K562 (cell line): ENCODE measurements around the gene C1QTNF6. TPM values are rescaled to one million over a fixed set of nuclear protein-coding genes. Genes with fewer than 3 reads are reported as not detected.

Experiments used
- ATAC-seq: fragments of 200-7000 bp; cut with Tn5 transposase; 3 replicates; pipeline ENCODE4 v1.9.1; 2020; ENCODE audit warnings: moderate library complexity
- BruUV-seq: library from RNA; stranded (reverse); fragments of 400-500 nt; replicated peaks from 2 replicates; lab custom pipeline; 2021; lab: Mats Ljungman, UMichigan
- CTCF ChIA-PET: fragments of 300-600 bp; formaldehyde crosslinking; extraction: SDS; loops from one replicate; lab custom pipeline; 2021; ENCODE audit warnings: low intra/inter-chr PET ratio; lab: Yijun Ruan, JAX
- POLR2A ChIA-PET: fragments of 300-600, 350-650 bp; sonication (Branson Sonifier 250); formaldehyde crosslinking; extraction: SDS; loops from one replicate; lab custom pipeline; 2021; ENCODE audit warnings: antibody characterized with exemption, inconsistent platforms; lab: Yijun Ruan, JAX
- DNase-seq, 4 experiments: peaks; one replicate each; pipeline versions ENCODE4 v3.0.0 to v3.0.0-alpha.2; 2011 to 2018; ENCODE audit warnings: low spot score in 3 of 4, mixed read lengths in 3 of 4; ENCODE audit errors: extremely low read depth in 1 of 4
- FAIRE-seq: peaks from 2 replicates; lab custom pipeline; 2011; peaks lifted over from hg19 to GRCh38; lab: Jason Lieb, UNC
- H2AFZ ChIP-seq: 2 replicates; pipeline ENCODE4 v1.6.0; 2011; ENCODE audit warnings: low read depth, low read length, control low read depth, inconsistent platforms
- H3K27ac ChIP-seq: fragments of 200-600 bp; 3 replicates; pipeline ENCODE4 v1.8.0; 2011; ENCODE audit warnings: low read depth, mild to moderate bottlenecking, control low read depth, inconsistent platforms, low read length, moderate library complexity, mixed read lengths; ENCODE audit errors: extremely low read depth
- H3K27me3 ChIP-seq, 2 experiments: fragments of 300-600 bp in 1 of 2; 2 replicates in 1 of 2; 3 replicates in 1 of 2; pipeline versions ENCODE4 v1.6.0 to v1.8.0; 2011; ENCODE audit warnings: inconsistent platforms in 2 of 2, low read length in 2 of 2, mild to moderate bottlenecking in 1 of 2, mixed read lengths in 1 of 2, moderate library complexity in 1 of 2; ENCODE audit not compliant: control insufficient read depth in 2 of 2, insufficient read depth in 2 of 2
- H3K36me3 ChIP-seq: fragments of 300-600 bp; 3 replicates; pipeline ENCODE4 v1.8.0; 2011; ENCODE audit warnings: mild to moderate bottlenecking, low read length, inconsistent platforms; ENCODE audit not compliant: control insufficient read depth, insufficient read depth
- H3K4me1 ChIP-seq, 2 experiments: fragments of 200-600 bp in 1 of 2; replicated peaks in 1 of 2; 2 replicates in 1 of 2; 3 replicates in 1 of 2; pipeline versions ENCODE4 v1.5.1 to v1.8.0; 2011; ENCODE audit warnings: inconsistent platforms in 2 of 2, low read length in 2 of 2, mild to moderate bottlenecking in 1 of 2, mixed read lengths in 1 of 2, moderate library complexity in 1 of 2; ENCODE audit not compliant: control insufficient read depth in 2 of 2, insufficient read depth in 2 of 2
- H3K4me2 ChIP-seq: 2 replicates; pipeline ENCODE4 v1.6.1; 2011; ENCODE audit warnings: low read length, control low read depth, inconsistent platforms, mixed read lengths; ENCODE audit not compliant: insufficient read depth
- H3K4me3 ChIP-seq: fragments of 200-600 bp; sonication (generic), shearing (Covaris generic); 2 replicates; pipeline ENCODE4 v1.5.1; 2016; ENCODE audit warnings: control low read depth, inconsistent platforms
- H3K79me2 ChIP-seq: fragments of 200-600 bp; 3 replicates; pipeline ENCODE4 v1.8.0; 2011; ENCODE audit warnings: low read length, inconsistent platforms; ENCODE audit not compliant: control insufficient read depth, insufficient read depth
- H3K9ac ChIP-seq, 2 experiments: 2 replicates each; pipeline versions ENCODE4 v1.6.0 to v1.6.1; 2011; ENCODE audit warnings: low read depth in 2 of 2, low read length in 2 of 2, control low read depth in 1 of 2, inconsistent platforms in 1 of 2, mild to moderate bottlenecking in 1 of 2, mixed read lengths in 1 of 2; ENCODE audit not compliant: insufficient read depth in 1 of 2
- H3K9me1 ChIP-seq: one replicate; pipeline ENCODE4 v1.6.0; 2011; ENCODE audit warnings: inconsistent platforms, mild to moderate bottlenecking, low read length, moderate library complexity; ENCODE audit not compliant: control insufficient read depth, insufficient read depth
- H3K9me3 ChIP-seq: replicated peaks from 2 replicates; pipeline ENCODE4 v1.5.1; 2011; ENCODE audit warnings: low read depth, low read length, inconsistent platforms; ENCODE audit not compliant: control insufficient read depth, insufficient read depth
- H4K20me1 ChIP-seq: replicated peaks from 2 replicates; pipeline ENCODE4 v1.6.1; 2011; ENCODE audit warnings: low read length, inconsistent platforms, mixed read lengths; ENCODE audit not compliant: control insufficient read depth, insufficient read depth
- COPS2 ChIP-seq: fragments of 450-650 bp; conservative IDR thresholded peaks from 2 replicates; pipeline ENCODE4 v1.6.1; 2016; ENCODE audit warnings: mild to moderate bottlenecking, moderate library complexity
- EZH2 ChIP-seq: IDR thresholded peaks from 2 replicates; pipeline ENCODE4 v1.6.1; 2012; ENCODE audit warnings: low read depth, mild to moderate bottlenecking, inconsistent platforms, low read length, borderline replicate concordance
- MTA1 ChIP-seq: fragments of 450-650 bp; IDR thresholded peaks from 2 replicates; pipeline ENCODE4 v1.6.1; 2017; ENCODE audit warnings: borderline replicate concordance
- RBM15 ChIP-seq: fragments of 200-400 bp; formaldehyde crosslinking; IDR thresholded peaks from 2 replicates; pipeline ENCODE4 v1.6.1; 2018; ENCODE audit warnings: mild to moderate bottlenecking, low read length, moderate library complexity; ENCODE audit not compliant: insufficient read depth
- ZSCAN32 ChIP-seq: fragments of 450-650 bp; formaldehyde crosslinking; IDR thresholded peaks from 2 replicates; pipeline ENCODE4 v1.4.0; 2020; ENCODE audit warnings: mild to moderate bottlenecking, moderate library complexity
- WGBS: fragments of 100-300 bp; shearing (Covaris generic); methylation state at CpG from one replicate; pipeline ENCODE4 v1.1.6; 2016; ENCODE audit warnings: low coverage, mixed read lengths; ENCODE audit not compliant: insufficient coverage; ENCODE audit errors: missing lambda C conversion rate; 5-methylcytosine and 5-hydroxymethylcytosine counted together
- in situ Hi-C: fragments of 300-500 bp; cut with MboI; formaldehyde crosslinking; loops from 4 replicates; pipeline ENCODE4 v1.15.0; 2018; ENCODE audit warnings: inconsistent platforms, mixed read lengths
- intact Hi-C: fragments of 100-400 bp; cut with micrococcal nuclease; formaldehyde crosslinking; loops from 2 replicates; pipeline ENCODE4 v1.14.2; 2022
- polyA plus RNA-seq, 8 experiments: library from polyadenylated mRNA; depleted of rRNA in 4 of 8; stranded (reverse) in 5 of 8; unstranded in 3 of 8; fragments of >200 nt; fragmentation: Nextera tagmentation in 2 of 8; fragmentation: Illumina TruSeq in 1 of 8; extraction: Ambion mirVana in 2 of 8; extraction: Trizol in 1 of 8; gene quantifications; 2 replicates each; pipeline versions ENCODE4 v1.2.1 to v1.2.3, GENCODE V29; 2011 to 2014; ENCODE audit warnings: inconsistent platforms in 1 of 8, missing spikeins in 1 of 8
- total RNA-seq, 7 experiments: library from RNA; depleted of rRNA in 6 of 7; stranded (reverse); fragments of >200 nt in 6 of 7; fragmentation: Illumina TruSeq in 2 of 7; extraction: Trizol in 2 of 7; gene quantifications; 2 replicates each; pipeline versions ENCODE4 v1.2.1 to v1.2.3, GENCODE V29; 2011 to 2021; ENCODE audit warnings: low replicate concordance in 1 of 7
- TF ChIP-seq, protein P1 (sequence below): fragments of 250-450 bp; sonication (Bioruptor Pico); IDR thresholded peaks from 2 replicates; pipeline ENCODE4 v1.4.0; 2020; ENCODE audit warnings: mild to moderate bottlenecking

The C1QTNF6 gene
- total and polyA plus RNA-seq, 9 of the 15 experiments (the other 6 are each of a cell fraction or from before 2014, with no cell fraction given) = 0.18 to 0.92 (median 0.55) TPM

DNA sequence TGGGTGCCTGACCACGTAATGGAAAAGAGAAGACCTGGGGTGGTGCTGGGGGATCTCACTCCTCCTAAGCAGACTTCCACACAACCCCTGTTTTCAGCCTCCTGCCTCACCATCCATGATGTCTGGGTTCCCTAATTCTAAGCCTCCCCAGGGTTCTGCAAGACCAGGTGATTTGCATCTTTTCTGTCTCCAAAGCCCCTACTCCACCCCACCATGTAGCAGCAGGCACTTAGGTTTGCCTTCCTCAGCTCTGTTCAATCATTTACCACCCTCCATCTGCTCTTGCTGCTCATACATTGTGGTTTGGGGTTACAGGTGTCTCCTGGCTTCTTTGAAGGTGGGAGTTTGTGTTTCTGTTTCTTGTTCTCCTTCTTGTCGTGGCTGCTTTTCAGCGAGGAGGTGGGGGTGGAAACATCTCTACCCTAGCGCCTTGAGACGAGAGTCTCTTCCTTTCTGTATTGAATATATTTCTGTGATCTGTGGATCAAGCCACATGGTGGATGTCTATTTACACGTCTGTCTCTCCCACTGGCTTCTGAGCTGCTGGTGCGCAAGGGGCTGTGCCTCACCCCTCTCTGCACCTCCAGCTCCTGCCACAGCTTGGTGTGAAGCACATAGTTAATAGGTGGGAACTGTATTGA lies 30.8 kb upstream of the C1QTNF6 start:
- Histone ChIP-seq H3K4me1 (no peaks in the 10 kb centered on the region; a peak in 2 of 5 replicates), H3K9me3 (no peaks in the 10 kb centered on the region), H3K79me2 (no peaks in the 10 kb centered on the region), H3K36me3 (no peaks in the 10 kb centered on the region), H3K4me2 (no peak overlapping the region), H3K27ac (no peak overlapping the region), H3K27me3 (peaks cover 0 to 2% of the 10 kb centered on the region in 2 experiments; a peak in 2 of 5 replicates), H3K9ac (no peak overlapping the region), H2AFZ (no peak overlapping the region), H4K20me1 (no peaks in the 10 kb centered on the region), H3K4me3 (no peak overlapping the region), H3K9me1 (no peaks in the 10 kb centered on the region)
- intact Hi-C loops (no loop called here), in situ Hi-C loops (no loop called here)
- TF ChIP-seq, protein P1, sequence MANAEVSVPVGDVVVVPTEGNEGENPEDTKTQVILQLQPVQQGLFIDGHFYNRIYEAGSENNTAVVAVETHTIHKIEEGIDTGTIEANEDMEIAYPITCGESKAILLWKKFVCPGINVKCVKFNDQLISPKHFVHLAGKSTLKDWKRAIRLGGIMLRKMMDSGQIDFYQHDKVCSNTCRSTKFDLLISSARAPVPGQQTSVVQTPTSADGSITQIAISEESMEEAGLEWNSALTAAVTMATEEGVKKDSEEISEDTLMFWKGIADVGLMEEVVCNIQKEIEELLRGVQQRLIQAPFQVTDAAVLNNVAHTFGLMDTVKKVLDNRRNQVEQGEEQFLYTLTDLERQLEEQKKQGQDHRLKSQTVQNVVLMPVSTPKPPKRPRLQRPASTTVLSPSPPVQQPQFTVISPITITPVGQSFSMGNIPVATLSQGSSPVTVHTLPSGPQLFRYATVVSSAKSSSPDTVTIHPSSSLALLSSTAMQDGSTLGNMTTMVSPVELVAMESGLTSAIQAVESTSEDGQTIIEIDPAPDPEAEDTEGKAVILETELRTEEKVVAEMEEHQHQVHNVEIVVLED (CRISPR knock-in tag) = no peak
- DNase-seq (no peak), FAIRE-seq (no peak), ATAC-seq (no peak)
- 0% methylated on average over 6 of the region's 7 CpGs for WGBS
- POLR2A ChIA-PET = interaction anchor here (1.3 kb wide), 1 partner anchor 10 kb away, joined by 4 read pairs; no protein-coding TSS in a partner anchor
- CTCF ChIA-PET = no interaction called here
- BruUV-seq = no TSS peak

DNA sequence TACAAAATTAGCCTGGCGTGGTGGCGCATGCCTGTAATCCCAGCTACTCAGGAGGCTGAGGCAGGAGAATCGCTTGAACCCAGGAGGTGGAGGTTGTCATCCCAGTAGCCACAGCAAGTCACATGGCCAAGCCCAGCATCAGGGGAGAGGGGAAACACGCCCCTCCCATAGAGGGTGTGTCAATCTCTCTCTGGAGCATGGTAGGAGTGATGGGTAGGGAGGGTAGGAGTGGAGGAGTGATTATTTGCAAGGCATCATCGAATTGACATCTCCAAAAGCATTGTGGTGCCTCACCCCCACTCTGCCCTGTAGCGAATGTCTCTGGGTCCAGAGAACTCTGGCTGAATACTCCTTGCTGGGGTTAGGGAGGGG lies 30.3 kb upstream of the C1QTNF6 start:
- Histone ChIP-seq H3K9me1 (no peaks in the 10 kb centered on the region), H3K79me2 (no peaks in the 10 kb centered on the region), H4K20me1 (no peaks in the 10 kb centered on the region), H3K4me2 (no peak overlapping the region), H2AFZ (no peak overlapping the region), H3K36me3 (no peaks in the 10 kb centered on the region), H3K4me1 (no peaks in the 10 kb centered on the region; a peak in 2 of 5 replicates), H3K9me3 (no peaks in the 10 kb centered on the region), H3K9ac (no peak overlapping the region), H3K27ac (no peak overlapping the region), H3K27me3 (peaks cover 0 to 7% of the 10 kb centered on the region in 2 experiments; a peak in 2 of 5 replicates), H3K4me3 (no peak overlapping the region)
- WGBS = 21% methylated on average over 4 of the region's 6 CpGs
- intact Hi-C loops (no loop called here), in situ Hi-C loops (no loop called here)
- ChIA-PET CTCF (no interaction called here), POLR2A (interaction anchor here (1.3 kb wide), 1 partner anchor 10 kb away, joined by 4 read pairs; no protein-coding TSS in a partner anchor)
- ATAC-seq (no peak), DNase-seq (no peak), FAIRE-seq (no peak)
- BruUV-seq = no TSS peak
- TF ChIP-seq COPS2 (no peak), EZH2 (no peak), ZSCAN32 (CRISPR knock-in tag) (no peak), MTA1 (no peak), RBM15 (no peak)
